ENCODE data around the gene ASPSCR1.

- TF ChIP-seq EGR1 (IDR thresholded peaks at IDR 0.05; ENCODE audit: borderline replicate concordance, low read depth, low read length) = no peak
- TF ChIP-seq JUND (IDR thresholded peaks at IDR 0.05; ENCODE audit: low read length) = no peak
- TF ChIP-seq, protein P1, sequence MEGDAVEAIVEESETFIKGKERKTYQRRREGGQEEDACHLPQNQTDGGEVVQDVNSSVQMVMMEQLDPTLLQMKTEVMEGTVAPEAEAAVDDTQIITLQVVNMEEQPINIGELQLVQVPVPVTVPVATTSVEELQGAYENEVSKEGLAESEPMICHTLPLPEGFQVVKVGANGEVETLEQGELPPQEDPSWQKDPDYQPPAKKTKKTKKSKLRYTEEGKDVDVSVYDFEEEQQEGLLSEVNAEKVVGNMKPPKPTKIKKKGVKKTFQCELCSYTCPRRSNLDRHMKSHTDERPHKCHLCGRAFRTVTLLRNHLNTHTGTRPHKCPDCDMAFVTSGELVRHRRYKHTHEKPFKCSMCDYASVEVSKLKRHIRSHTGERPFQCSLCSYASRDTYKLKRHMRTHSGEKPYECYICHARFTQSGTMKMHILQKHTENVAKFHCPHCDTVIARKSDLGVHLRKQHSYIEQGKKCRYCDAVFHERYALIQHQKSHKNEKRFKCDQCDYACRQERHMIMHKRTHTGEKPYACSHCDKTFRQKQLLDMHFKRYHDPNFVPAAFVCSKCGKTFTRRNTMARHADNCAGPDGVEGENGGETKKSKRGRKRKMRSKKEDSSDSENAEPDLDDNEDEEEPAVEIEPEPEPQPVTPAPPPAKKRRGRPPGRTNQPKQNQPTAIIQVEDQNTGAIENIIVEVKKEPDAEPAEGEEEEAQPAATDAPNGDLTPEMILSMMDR (IDR thresholded peaks at IDR 0.05; ENCODE audit: control extremely low read depth in 1 of 3, insufficient read depth in 1 of 3, low read depth in 1 of 3, low read length in 3 of 3) = no peak
Measured at GRCh38 chr17:81966343-81967243, 10.8 kb upstream of the ASPSCR1 start.
